Stomach (tissue), 9 donors: ENCODE measurements around the gene ARHGEF4. TPM values are rescaled to one million over a fixed set of nuclear protein-coding genes. Genes with fewer than 3 reads are reported as not detected.

Experiments used
- DNase-seq, 2 donors: peaks; one replicate each; pipeline versions ENCODE4 v3.0.0 to v3.0.0-alpha.2; 2013 to 2019
- H3K27ac ChIP-seq, 5 donors: fragments of 200-600 bp in 4 of 5; sonication (generic) in 4 of 5; one replicate each; pipeline ENCODE4 v1.5.1; 2013 to 2019; ENCODE audit warnings: mild to moderate bottlenecking in 1 of 5, moderate library complexity in 1 of 5
- H3K27me3 ChIP-seq, 3 donors: fragments of 200-600 bp; sonication (generic); one replicate each; pipeline ENCODE4 v1.5.1; 2017 to 2019; ENCODE audit warnings: mixed run types in 1 of 3
- H3K36me3 ChIP-seq, 4 donors: fragments of 200-600 bp; sonication (generic); 1 replicate in 3 of 4; 2 replicates in 1 of 4; pipeline ENCODE4 v1.5.1; 2016 to 2019
- H3K4me1 ChIP-seq, 4 donors: fragments of 200-600 bp; sonication (generic); one replicate each; pipeline ENCODE4 v1.5.1; 2016 to 2019
- H3K4me3 ChIP-seq, 4 donors: fragments of 200-600 bp; sonication (generic) in 3 of 4; one replicate each; pipeline ENCODE4 v1.5.1; 2016 to 2019; ENCODE audit warnings: mild to moderate bottlenecking in 1 of 4
- H3K9me3 ChIP-seq, 4 donors: fragments of 200-600 bp; sonication (generic); one replicate each; pipeline ENCODE4 v1.5.1; 2016 to 2019
- EP300 ChIP-seq: sonication (generic); formaldehyde crosslinking; IDR thresholded peaks from one replicate; pipeline ENCODE4 v1.6.1; 2017; ENCODE audit warnings: antibody characterized with exemption
- POLR2A ChIP-seq, 4 donors: fragments of 450-650 bp; IDR thresholded peaks; one replicate each; pipeline ENCODE4 v1.6.1; 2016; ENCODE audit warnings: antibody characterized with exemption in 4 of 4, control low read depth in 2 of 4, mild to moderate bottlenecking in 1 of 4, moderate library complexity in 1 of 4
- POLR2AphosphoS5 ChIP-seq, 3 donors: sonication (generic); formaldehyde crosslinking; IDR thresholded peaks; one replicate each; pipeline ENCODE4 v1.6.1; 2016; ENCODE audit warnings: antibody characterized with exemption in 3 of 3
- WGBS, 5 donors: extraction: QIAGEN DNeasy Blood & Tissue Kit in 3 of 5; methylation state at CpG; one replicate each; pipeline versions ENCODE4 v1.1.5 to v1.1.7; 2013 to 2018; 5-methylcytosine and 5-hydroxymethylcytosine counted together
- intact Hi-C: fragments of 100-400 bp; cut with DNase I; formaldehyde crosslinking; loops from one replicate; pipeline ENCODE4 v1.15.1; 2023; ENCODE audit warnings: low total_unique reads
- polyA plus RNA-seq, 3 donors: library from polyadenylated mRNA; stranded (reverse); fragments of 200-250 nt; gene quantifications; one replicate each; pipeline ENCODE4 v1.2.3, GENCODE V29; 2013
- total RNA-seq, 5 donors: library from RNA; depleted of rRNA; stranded (reverse); fragments of >200 nt; gene quantifications; one replicate each; pipeline versions ENCODE4 v1.1.0 to v1.2.3, GENCODE V29; 2014 to 2016
- TF ChIP-seq, protein P1 (sequence below), 7 experiments: fragments of 450-650 bp in 4 of 7; fragments of 200-600 bp in 3 of 7; sonication (generic) in 3 of 7; IDR thresholded peaks; one replicate each; pipeline ENCODE4 v1.5.1; 2016 to 2019; ENCODE audit warnings: antibody characterized with exemption in 7 of 7, control low read depth in 2 of 7, mild to moderate bottlenecking in 1 of 7
- donor health status: healthy with polysubstance abuse.
- donor health status: Bipolar disorder and iron deficiency.
- donor health status: healthy.

ARHGEF4 gene
- total and polyA plus RNA-seq, 8 donors, result 1.4 to 32.3 (median 11.2) TPM; not detected in 1

DNA sequence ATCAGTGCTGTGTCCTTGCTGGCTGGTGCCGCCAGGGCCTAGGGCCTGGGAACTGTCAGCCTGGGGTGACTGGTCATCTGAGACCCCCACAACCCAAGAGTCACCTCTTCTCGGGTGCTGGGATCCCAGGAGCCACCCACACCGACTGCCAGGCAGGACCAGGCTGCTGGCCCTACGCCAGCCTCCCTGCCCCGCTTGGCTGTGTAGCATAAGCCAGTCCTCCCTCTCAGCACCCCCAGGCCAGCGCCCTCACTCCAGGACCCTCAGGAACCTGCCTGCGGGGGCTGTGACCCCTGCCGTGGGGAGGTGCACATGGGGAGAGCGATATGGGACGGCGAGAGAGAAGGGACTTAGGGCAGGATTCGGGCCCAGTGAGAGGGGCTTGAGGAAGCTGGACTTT, 9.5 kb downstream of the ARHGEF4 start:
- H3K27ac ChIP-seq, result no peak overlapping the region
- no peak for DNase-seq
- intact Hi-C loops, result no loop called here
- H3K9me3 ChIP-seq, result no peaks in the 10 kb centered on the region
- no peak overlapping the region for H3K4me3 ChIP-seq
- no peaks in the 10 kb centered on the region for H3K36me3 ChIP-seq
- WGBS, 5 donors, result 71 to 92% (median 86%) methylated on average over 10 to 12 of the region's 12 CpGs
- H3K27me3 ChIP-seq, result peaks cover 0 to 14% (median 0%) of the 10 kb centered on the region in 3 donors
- TF ChIP-seq POLR2AphosphoS5 (IDR thresholded peaks at IDR 0.05), result no peak
- TF ChIP-seq, protein P1, sequence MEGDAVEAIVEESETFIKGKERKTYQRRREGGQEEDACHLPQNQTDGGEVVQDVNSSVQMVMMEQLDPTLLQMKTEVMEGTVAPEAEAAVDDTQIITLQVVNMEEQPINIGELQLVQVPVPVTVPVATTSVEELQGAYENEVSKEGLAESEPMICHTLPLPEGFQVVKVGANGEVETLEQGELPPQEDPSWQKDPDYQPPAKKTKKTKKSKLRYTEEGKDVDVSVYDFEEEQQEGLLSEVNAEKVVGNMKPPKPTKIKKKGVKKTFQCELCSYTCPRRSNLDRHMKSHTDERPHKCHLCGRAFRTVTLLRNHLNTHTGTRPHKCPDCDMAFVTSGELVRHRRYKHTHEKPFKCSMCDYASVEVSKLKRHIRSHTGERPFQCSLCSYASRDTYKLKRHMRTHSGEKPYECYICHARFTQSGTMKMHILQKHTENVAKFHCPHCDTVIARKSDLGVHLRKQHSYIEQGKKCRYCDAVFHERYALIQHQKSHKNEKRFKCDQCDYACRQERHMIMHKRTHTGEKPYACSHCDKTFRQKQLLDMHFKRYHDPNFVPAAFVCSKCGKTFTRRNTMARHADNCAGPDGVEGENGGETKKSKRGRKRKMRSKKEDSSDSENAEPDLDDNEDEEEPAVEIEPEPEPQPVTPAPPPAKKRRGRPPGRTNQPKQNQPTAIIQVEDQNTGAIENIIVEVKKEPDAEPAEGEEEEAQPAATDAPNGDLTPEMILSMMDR (IDR thresholded peaks at IDR 0.05), result no peak
- TF ChIP-seq POLR2A (IDR thresholded peaks at IDR 0.05), result no peak
- no peak for TF ChIP-seq EP300
- no peaks in the 10 kb centered on the region for H3K4me1 ChIP-seq

DNA sequence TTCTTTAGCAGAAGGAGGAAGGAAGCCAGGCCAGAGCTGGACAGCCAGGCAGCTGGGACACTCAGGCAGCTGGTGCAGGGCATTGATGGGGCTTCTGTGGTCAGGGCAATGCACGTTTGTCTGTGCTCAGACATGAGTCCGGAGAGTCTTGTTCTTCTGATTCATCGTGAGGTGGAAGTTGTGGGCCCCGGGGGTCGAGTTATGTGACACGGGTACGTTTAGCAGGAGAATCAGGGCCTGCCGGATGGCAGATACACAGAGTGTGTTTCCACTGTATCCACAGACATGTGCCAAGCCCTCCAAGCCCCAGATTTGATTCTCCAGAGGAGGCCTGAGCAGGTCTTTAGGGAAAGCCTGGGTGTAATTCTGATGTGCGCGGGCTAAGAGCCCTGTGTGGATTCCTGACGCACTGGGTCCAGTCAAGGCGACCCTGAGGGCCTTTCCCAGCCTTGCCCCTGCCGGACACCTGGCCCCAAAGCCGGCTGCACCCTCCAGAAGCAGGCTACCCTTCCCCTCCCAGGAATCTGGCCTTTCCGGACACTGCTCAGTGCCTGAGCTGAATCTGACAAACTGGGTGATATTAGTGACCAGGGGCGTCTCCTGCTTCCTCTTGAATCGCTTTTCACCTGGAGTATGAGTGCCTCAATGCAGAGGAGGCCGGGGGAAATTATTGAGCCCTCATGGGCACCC, 10.1 kb downstream of the ARHGEF4 start:
- peaks cover 0 to 14% (median 0%) of the 10 kb centered on the region in 3 donors for H3K27me3 ChIP-seq
- no peak overlapping the region for H3K4me3 ChIP-seq
- TF ChIP-seq, protein P1 (IDR thresholded peaks at IDR 0.05), result no peak
- no peak for TF ChIP-seq POLR2A (IDR thresholded peaks at IDR 0.05)
- TF ChIP-seq POLR2AphosphoS5 (IDR thresholded peaks at IDR 0.05), result no peak
- TF ChIP-seq EP300, result no peak
- intact Hi-C loops, result no loop called here
- H3K4me1 ChIP-seq, result no peaks in the 10 kb centered on the region
- no peaks in the 10 kb centered on the region for H3K36me3 ChIP-seq
- no peak for DNase-seq
- 73 to 83% (median 77%) methylated on average over 17 to 18 of the region's 18 CpGs for WGBS, 5 donors
- H3K27ac ChIP-seq, result no peak overlapping the region
- H3K9me3 ChIP-seq, result no peaks in the 10 kb centered on the region

DNA sequence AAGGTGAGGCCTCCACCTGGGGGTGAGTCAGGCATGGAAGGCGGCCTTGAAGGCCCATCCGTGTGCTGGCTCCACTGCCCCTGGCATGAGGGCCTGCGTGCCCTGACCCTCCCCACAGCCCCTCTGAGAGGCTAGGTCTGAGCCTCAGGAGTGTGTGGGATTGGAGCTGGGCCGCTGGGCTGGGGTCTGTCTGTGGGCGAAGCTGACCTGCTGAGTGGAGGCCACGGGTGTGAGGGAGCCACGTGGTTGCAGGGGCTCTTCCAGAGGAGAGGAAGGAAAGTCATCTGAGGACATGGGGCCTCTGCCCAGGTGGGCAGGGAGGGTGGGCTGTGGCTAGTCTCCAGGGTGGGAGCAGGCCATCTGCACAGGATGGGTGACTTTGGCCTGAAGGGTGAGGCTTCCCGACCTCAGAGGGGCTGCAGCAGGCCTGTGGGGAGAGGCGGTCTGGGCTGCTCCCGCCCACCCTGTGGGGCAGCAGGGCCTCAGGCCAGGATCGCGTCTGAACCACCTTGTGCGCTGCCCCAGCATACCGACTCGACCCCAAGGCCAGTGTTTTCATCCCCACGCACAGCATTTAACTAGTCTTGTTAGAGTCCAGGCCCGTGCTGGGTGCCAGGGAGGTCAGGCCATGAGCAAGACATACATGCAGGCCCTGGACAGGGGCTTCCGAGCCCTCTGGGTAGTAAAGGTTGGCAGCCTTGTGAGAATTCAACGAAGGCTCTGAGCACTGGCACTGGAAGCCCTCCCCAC, 11.2 kb downstream of the ARHGEF4 start:
- Histone ChIP-seq H3K27me3 (peaks cover 0 to 14% (median 0%) of the 10 kb centered on the region in 3 donors), H3K9me3 (no peaks in the 10 kb centered on the region), H3K36me3 (no peaks in the 10 kb centered on the region), H3K4me1 (no peaks in the 10 kb centered on the region), H3K4me3 (no peak overlapping the region), H3K27ac (no peak overlapping the region)
- 83 to 88% (median 86%) methylated on average over 16 to 19 of the region's 19 CpGs for WGBS, 5 donors
- TF ChIP-seq POLR2AphosphoS5 (IDR thresholded peaks at IDR 0.05) (no peak), POLR2A (IDR thresholded peaks at IDR 0.05) (no peak), EP300 (no peak)
- TF ChIP-seq, protein P1 (IDR thresholded peaks at IDR 0.05), result no peak
- no peak for DNase-seq
- intact Hi-C loops, result no loop called here

DNA sequence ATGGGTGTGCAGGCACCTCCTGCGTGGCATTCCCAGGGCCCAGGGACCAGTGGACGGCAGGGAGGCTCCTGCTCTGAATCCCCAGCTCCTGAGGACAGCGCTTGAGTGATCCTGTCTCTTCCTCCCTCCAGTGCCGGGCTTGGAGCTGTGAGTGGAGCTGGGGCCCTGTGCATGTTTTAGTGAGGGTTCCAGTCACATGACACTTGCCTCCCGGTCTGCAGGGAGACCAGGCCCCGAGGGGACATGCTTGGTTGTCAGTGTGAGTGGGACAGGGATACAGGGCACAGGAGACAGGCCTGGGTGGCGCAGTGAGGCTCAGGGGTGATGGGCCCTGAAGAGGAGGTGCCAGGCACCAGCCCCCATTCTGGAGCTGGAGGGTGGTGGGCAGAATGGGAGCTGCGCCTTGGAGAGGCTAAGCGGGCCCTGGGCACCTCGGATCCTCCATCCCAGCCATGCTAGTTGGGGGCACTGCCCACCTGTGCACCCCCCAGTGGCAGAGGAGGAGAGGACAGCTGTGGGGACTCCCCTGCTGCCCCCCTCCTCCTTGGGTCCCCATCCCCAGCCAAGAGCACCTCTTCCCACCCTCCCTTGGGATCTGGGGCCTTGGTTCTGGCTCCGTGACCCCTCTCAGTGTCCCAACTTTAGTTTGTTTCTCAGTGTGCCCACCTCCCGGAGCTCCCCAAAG, 12.0 kb downstream of the ARHGEF4 start:
- 81 to 86% (median 83%) methylated on average over 1 to 12 of the region's 12 CpGs for WGBS, 5 donors
- Histone ChIP-seq H3K4me3 (no peak overlapping the region), H3K4me1 (no peaks in the 10 kb centered on the region), H3K36me3 (no peaks in the 10 kb centered on the region), H3K27me3 (peaks cover 0 to 6% (median 0%) of the 10 kb centered on the region in 3 donors), H3K27ac (no peak overlapping the region), H3K9me3 (no peaks in the 10 kb centered on the region)
- intact Hi-C loops, result no loop called here
- no peak for DNase-seq
- TF ChIP-seq, protein P1 (IDR thresholded peaks at IDR 0.05), result no peak
- TF ChIP-seq POLR2A (IDR thresholded peaks at IDR 0.05) (no peak), POLR2AphosphoS5 (IDR thresholded peaks at IDR 0.05) (no peak), EP300 (no peak)
